RWPE2 (cell line): ENCODE measurements around the gene APBB1.

Source experiments
- ATAC-seq: fragments of 200-7000 bp; cut with Tn5 transposase; 3 replicates; pipeline ENCODE4 v1.9.1; 2021; ENCODE audit warnings: low read depth
- DNase-seq: peaks from one replicate; pipeline ENCODE4 v3.0.0-alpha.2; 2020; ENCODE audit warnings: low spot score
- H3K27ac ChIP-seq: fragments of 450-650 bp; 2 replicates; pipeline ENCODE4 v1.5.1; 2017; ENCODE audit warnings: mild to moderate bottlenecking; ENCODE audit not compliant: poor library complexity, severe bottlenecking
- H3K27me3 ChIP-seq: fragments of 250-450 bp; sonication (Bioruptor Pico); 2 replicates; pipeline ENCODE4 v1.5.1; 2021; ENCODE audit warnings: mild to moderate bottlenecking, moderate library complexity; ENCODE audit not compliant: insufficient read depth, poor library complexity, severe bottlenecking
- H3K36me3 ChIP-seq: fragments of 250-450 bp; sonication (Bioruptor Pico); 2 replicates; pipeline ENCODE4 v1.5.1; 2020; ENCODE audit warnings: low read depth, mild to moderate bottlenecking, moderate library complexity
- H3K4me1 ChIP-seq: fragments of 250-450 bp; sonication (Bioruptor Pico); 2 replicates; pipeline ENCODE4 v1.5.1; 2021; ENCODE audit warnings: mild to moderate bottlenecking, moderate library complexity; ENCODE audit not compliant: insufficient read depth, poor library complexity, severe bottlenecking
- H3K4me3 ChIP-seq: fragments of 250-450 bp; sonication (Bioruptor Pico); 2 replicates; pipeline ENCODE4 v1.5.1; 2021; ENCODE audit warnings: mild to moderate bottlenecking, moderate library complexity; ENCODE audit not compliant: severe bottlenecking
- H3K9me3 ChIP-seq: fragments of 250-450 bp; sonication (Bioruptor Pico); 2 replicates; pipeline ENCODE4 v1.5.1; 2021; ENCODE audit warnings: mild to moderate bottlenecking, moderate library complexity; ENCODE audit not compliant: severe bottlenecking
- TF ChIP-seq, protein P1 (sequence below): fragments of 450-650 bp; IDR thresholded peaks from one replicate; pipeline ENCODE4 v1.5.1; 2017; ENCODE audit warnings: mild to moderate bottlenecking, moderate library complexity; ENCODE audit not compliant: poor library complexity, severe bottlenecking

Gene APBB1

GRCh38 chr11:6437423-6437822 is 18.5 kb upstream of the APBB1 start:
- Histone ChIP-seq H3K36me3 (no peaks in the 10 kb centered on the region), H3K4me1 (no peaks in the 10 kb centered on the region), H3K4me3 (no peak overlapping the region), H3K9me3 (no peaks in the 10 kb centered on the region), H3K27ac (no peak overlapping the region), H3K27me3 (no peaks in the 10 kb centered on the region)
- no peak for DNase-seq
- TF ChIP-seq, protein P1, sequence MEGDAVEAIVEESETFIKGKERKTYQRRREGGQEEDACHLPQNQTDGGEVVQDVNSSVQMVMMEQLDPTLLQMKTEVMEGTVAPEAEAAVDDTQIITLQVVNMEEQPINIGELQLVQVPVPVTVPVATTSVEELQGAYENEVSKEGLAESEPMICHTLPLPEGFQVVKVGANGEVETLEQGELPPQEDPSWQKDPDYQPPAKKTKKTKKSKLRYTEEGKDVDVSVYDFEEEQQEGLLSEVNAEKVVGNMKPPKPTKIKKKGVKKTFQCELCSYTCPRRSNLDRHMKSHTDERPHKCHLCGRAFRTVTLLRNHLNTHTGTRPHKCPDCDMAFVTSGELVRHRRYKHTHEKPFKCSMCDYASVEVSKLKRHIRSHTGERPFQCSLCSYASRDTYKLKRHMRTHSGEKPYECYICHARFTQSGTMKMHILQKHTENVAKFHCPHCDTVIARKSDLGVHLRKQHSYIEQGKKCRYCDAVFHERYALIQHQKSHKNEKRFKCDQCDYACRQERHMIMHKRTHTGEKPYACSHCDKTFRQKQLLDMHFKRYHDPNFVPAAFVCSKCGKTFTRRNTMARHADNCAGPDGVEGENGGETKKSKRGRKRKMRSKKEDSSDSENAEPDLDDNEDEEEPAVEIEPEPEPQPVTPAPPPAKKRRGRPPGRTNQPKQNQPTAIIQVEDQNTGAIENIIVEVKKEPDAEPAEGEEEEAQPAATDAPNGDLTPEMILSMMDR: no peak
- no peak for ATAC-seq

DNA sequence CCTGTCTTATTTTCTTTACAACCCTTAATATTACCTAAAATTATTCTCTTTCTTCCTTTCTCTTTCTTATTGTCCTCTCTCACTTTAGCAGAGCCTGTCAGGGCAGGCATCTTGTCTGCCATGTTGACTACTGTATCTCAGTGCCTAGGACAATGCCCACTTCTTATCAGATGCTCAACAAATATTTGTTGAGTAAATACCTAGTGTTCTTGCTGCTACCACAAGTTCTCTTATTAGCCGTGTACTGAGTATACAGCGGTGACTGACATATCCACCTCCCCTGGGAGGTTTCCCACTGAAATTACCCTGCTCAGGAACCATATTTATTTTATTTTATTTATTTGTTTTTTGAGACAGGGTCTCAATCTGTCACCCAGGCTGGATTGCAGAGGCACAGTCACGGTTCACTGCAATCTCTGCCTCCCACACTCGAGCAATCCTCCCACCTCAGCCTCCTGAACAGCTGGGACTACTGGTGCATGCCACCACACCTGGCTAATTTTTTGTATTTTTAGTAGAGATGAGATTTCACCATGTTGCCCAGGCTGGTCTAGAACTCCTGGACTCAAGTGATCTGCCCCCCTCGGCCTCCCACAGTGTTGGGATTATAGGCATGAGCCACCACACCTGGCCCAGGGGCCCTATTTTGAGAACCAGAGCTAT is 15.2 kb upstream of the APBB1 start:
- Histone ChIP-seq H3K4me3 (no peak overlapping the region), H3K4me1 (peaks cover 4% of the 10 kb centered on the region), H3K27ac (no peak overlapping the region), H3K27me3 (no peaks in the 10 kb centered on the region), H3K9me3 (no peaks in the 10 kb centered on the region), H3K36me3 (no peaks in the 10 kb centered on the region)
- ATAC-seq (no peak), DNase-seq (no peak)
- TF ChIP-seq, protein P1: no peak

- no peak overlapping the region for H3K4me3 ChIP-seq
- TF ChIP-seq, protein P1: no peak
- H3K9me3 ChIP-seq: no peaks in the 10 kb centered on the region
- ATAC-seq (peak; percentile 97), DNase-seq (peak; percentile 92)
- H3K36me3 ChIP-seq: no peaks in the 10 kb centered on the region
- H3K27ac ChIP-seq: peak overlapping the region; percentile 26
- no peaks in the 10 kb centered on the region for H3K27me3 ChIP-seq
- peaks cover 4% of the 10 kb centered on the region for H3K4me1 ChIP-seq
These were observed 13.0 kb upstream of the APBB1 start for GRCh38 chr11:6431861-6432260.

DNA sequence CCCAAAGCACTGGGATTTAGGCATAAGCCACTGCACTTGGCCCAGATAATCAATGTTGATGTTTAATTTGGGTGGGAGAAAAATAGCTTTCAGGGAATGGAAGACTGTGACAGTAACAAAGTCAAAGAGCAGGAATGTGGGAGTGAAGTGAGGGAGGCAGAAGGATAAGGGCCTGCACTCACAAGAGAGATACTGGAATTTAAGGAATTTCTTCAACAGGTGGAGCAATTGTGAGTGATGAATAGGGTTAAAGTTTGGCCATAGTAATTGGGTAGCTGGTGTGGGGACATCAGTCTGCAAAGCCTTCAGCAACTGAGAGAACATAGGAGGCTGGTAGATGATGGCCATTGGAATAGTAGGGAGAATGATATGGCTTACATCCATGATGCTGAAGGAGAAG is 8.6 kb upstream of the APBB1 start:
- Histone ChIP-seq H3K27me3 (no peaks in the 10 kb centered on the region), H3K9me3 (no peaks in the 10 kb centered on the region), H3K4me3 (no peak overlapping the region), H3K36me3 (no peaks in the 10 kb centered on the region), H3K4me1 (peaks cover 4% of the 10 kb centered on the region), H3K27ac (no peak overlapping the region)
- no peak for ATAC-seq
- no peak for DNase-seq
- TF ChIP-seq, protein P1: no peak

- TF ChIP-seq, protein P1: no peak
- Histone ChIP-seq H3K4me1 (peaks cover 3% of the 10 kb centered on the region), H3K27ac (no peak overlapping the region), H3K4me3 (no peak overlapping the region), H3K27me3 (no peaks in the 10 kb centered on the region), H3K9me3 (no peaks in the 10 kb centered on the region), H3K36me3 (no peaks in the 10 kb centered on the region)
- no peak for ATAC-seq
- no peak for DNase-seq
These were observed 1.8 kb upstream of the APBB1 start for GRCh38 chr11:6420677-6421076.
